Left renal cortex interstitium (tissue), 4 donors: ENCODE measurements around the gene C3orf33. TPM values are rescaled to one million over a fixed set of nuclear protein-coding genes. Genes with fewer than 3 reads are reported as not detected.
"Not testable (repeated sequence)": the region's sequence is repeated elsewhere in the genome, so short reads cannot be mapped to it uniquely, and the experiment has no call there.

Experiments used
- DNase-seq, 4 donors: peaks; one replicate each; pipeline ENCODE4 v3.0.0-alpha.2; 2013; ENCODE audit warnings: low read depth in 4 of 4, low spot score in 2 of 4, missing footprints in 1 of 4
- polyA plus RNA-seq, 4 donors: library from polyadenylated mRNA; unstranded; fragments of 120-200 nt; gene quantifications; one replicate each; pipeline ENCODE4 v1.2.1, GENCODE V29; 2013; ENCODE audit not compliant: insufficient read length in 4 of 4

Gene C3orf33, protein sequence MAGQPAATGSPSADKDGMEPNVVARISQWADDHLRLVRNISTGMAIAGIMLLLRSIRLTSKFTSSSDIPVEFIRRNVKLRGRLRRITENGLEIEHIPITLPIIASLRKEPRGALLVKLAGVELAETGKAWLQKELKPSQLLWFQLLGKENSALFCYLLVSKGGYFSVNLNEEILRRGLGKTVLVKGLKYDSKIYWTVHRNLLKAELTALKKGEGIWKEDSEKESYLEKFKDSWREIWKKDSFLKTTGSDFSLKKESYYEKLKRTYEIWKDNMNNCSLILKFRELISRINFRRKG
- polyA plus RNA-seq: 10 to 100 TPM in 2 of 4 donors, 1 to 10 TPM in 2; 9.3 to 12.6 (median 10.9) TPM

DNA sequence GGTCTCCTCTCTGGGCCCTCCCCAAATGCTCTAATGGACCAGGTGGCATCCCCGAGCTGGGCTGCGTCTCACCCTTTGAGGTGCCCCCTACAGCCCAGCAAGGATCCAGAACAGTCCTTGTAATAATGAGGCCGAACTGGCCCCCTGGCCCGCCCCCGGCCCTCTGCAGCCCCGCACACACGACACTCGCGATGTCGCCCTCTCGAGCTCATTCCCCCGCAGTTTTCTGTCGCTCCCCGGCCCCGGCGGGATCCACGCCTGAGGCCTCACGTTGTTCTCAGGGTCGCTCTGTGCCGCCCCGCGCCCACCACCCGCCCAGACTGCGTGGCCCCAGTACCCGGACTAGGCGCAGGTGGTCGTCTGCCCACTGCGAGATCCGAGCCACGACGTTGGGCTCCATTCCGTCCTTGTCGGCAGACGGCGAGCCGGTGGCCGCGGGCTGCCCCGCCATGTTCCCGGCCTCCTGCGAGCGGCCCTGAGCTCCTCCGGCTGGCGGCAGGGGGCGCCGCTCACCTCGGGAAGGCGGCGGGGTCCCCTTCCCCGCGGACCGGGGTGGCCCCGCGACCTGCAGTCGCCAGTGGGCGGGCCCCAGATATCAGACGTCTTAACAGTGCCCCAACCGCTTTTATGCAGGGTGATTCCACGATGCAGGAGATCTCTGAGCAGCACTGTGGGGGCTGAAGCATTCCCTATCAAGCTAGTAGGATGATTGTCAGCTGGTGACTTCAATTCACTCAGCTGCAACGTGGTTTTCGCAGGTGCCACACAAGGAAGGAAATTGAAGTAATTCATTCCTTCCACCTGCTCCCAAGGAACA lies at the start of gene C3orf33:
Gene C3orf33, minus strand, starts transcription at position 477 of the 817 bp plus-strand sequence. Its CDS starts 26 bp downstream, at position 451.
- DNase-seq: peak; percentile 39 to 57 (median 48)

DNA sequence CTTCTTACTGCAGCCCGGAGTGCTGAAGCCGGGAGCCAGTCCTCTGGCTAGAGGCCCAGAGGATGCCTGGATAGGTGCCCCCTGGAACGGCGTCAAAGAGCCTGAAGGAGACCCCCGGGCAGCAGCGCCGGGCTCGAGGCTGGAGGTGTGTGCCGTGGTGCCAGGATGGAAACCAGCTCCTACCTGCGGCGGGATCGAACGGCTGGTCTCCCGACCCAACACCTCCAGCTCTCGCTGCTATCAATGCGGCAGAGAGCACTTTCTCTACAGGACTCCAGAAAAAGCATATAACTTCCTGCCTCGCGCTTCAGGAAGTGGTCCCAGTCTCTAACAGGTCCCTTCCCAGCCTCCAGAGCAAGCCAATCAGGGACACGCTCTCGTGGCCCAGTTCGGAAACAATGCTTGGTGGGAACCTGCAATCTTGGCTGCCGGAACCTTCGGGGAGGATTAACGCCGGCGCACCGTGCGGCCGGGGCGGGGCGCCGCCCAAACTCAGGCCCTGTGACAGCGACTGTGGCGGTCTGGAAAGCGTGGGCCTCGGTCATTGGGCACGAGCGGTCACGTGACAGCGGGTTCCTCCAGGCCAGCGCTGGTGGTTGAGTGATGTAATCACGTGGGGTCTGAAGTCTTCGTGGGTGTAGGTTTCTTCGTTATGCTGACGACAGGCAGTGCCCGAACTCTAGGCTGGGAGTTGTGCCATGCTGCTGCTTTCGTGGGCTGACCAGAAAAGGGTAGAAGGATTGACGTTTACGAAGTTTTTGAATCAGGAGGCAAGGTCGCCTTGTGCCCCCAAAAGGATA lies 48.3 kb upstream of the C3orf33 start, which contains the start of gene SLC33A1:
Gene SLC33A1, minus strand, starts transcription at position 287 of the 800 bp plus-strand sequence. CDS start 430 bp downstream, outside the sequence.
- peak; percentile 96 to 99 (median 98) for DNase-seq

DNA sequence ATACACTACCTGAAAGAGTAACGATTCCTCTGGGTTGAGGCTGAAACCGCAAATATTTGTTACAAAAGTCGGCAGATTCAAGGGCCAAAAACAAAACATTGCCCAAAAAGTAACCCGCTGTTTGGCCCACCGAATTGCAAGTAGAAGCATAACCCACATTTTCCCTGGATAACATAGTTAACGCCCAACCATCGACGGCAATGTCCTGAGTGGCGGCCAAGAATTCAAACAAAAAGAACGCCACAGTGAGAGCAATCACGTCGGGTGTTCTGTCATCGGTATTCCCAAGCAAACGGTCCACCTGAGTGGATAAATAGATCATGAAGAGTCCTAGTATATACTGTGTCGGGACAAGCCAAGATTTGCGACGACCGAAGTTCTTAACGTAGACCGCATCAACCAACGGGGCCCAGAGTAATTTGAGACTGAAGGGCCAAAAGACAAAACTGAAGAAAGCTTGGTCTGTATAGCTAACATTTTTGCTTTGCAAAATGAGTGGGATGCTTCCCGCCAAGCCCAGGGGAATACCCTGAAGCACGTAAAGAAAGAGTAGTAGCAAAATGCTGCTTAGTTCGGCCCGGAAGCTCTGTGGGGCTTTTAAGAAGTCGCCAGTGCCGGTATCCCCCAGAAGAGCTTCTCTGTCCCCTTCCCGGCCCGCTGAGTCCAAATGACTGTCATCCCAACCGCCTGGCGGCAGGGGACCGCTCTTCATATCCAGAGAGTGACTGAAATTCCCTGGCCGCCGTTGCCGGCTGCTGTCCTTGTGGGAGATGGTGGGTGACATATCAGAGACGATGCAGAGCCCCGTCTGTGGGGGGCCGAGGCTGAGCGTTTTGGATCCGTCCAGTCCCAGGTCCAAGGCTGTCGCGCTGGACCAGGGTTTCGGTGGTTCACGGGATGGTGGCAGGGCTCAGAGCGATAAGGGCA lies 47.4 kb upstream of the C3orf33 start:
- no peak for DNase-seq

DNA sequence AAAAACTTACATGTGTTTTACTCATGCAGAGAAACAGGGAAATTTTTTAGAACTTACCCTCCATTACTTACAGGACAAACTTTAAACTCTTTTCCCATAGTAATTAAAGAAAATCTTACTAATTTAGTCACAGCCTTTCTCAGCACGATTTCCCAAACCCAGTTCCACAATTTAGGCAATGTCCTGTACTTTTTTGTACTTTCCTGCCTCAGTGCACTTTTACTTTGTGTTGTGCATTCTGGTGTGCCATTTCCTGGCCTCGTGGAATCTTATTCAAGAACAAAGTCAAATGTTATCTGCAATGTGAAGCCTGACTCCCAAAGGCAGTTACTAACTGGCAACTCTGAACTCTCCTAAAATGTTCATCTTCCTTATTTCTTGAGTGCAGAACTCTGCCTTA lies 46.3 kb upstream of the C3orf33 start:
- no peak for DNase-seq

DNA sequence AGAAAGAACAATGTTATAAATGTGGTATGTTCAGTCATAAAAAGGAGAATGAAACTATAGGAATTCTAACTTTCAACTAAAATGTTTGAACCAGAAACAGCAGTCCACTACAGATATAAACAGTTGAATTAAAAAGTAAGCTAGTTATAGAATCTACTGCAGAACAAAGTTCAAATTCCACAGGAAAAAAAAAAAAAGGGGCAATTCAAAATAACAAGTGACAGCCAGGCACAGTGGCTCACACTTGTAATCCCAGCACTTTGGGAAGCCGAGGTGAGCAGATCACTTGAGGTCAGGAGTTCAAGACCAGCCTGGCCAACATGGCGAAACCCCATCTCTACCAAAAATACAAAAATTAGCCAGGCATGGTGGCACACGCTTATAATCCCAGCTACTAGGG lies 43.3 kb upstream of the C3orf33 start:
- not testable (repeated sequence) for DNase-seq

DNA sequence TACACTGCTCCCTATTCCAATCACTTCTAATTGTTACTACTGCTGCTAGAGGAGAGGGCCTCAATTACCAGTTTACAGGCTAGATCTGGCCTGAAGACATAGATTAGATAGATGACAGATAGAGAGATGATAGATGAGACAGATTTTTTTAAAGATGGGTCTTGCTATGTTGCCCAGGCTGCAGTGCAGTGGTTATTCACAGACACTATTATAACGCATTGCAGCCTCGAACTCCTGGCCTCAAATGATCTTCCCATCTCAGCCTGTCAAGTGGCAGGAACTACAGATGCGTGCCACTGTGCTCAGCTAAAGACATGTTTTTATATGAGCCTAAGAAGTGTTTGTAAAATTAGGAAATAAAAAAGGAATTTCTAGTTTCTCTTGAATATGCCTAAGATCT lies 41.9 kb upstream of the C3orf33 start:
- DNase-seq: no peak

DNA sequence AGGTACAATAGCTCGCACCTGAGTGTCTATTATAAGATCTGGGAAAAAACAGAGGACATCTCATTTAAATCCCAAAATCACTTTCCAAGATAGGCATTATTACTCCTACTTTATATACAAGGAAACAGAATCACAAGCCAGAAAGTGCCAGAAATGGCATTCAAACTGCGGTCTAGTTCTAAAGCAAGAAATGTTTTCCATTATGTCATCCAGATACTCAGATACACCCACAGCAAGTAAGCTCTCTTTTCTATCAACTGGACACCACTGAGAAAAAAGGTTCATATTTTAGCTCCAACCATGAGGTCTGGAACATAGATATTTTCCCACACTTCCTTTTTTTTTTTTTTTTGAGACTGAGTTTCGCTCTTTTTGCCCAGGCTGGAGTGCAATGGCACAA lies 40.0 kb upstream of the C3orf33 start:
- no peak for DNase-seq

DNA sequence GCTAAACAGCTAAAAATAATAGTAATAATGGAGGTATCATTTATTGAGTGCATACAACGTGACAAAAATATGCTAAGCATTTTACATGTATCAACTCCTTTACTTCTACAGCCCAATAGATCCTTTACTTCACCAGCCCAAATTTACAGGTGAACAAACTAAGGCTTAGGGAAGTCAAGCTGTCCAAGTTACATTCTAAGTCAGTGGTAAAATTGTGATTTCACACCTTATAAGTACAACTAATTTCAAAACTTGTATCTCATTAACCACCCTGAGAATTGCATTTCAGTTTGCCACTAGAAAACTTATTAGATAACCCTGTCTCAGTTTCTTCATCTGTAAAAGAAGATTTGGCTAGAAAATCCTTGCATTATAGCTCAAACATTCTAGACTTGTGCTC lies 37.5 kb upstream of the C3orf33 start:
- DNase-seq: no peak

DNA sequence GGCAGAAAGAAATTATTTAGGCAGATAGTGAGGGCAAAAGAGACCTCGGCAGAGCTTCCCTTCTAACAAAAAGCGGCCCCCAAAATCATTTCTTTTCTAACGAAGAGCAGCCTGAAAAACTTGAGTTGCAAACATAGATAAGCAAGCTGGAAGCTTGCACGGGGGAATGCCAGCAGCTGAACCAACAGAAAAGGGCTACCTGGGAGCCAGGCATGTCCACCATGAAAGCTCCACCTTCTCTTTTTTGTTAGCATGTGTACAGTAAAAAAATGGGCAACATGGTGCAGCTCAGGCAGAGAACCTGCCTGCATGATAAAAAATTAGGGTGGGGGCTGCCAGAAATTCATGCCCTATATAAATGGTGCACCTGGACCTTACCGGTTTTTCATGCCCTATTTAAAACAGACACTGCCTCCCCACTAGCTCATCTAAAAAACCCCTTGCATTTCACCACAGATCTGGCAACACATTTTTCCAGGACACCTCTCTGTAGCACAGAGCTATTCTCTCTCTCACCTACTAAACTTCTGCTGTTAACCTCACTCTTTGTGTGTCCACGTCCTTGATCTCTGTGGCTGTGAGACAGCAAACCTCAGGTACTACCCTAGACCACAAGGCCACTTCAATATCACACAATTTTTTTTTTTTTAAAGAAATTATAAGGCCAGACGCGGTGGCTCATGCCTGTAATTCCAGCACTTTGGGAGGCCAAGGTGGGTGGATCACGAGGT lies 29.4 kb upstream of the C3orf33 start:
- DNase-seq: no peak

DNA sequence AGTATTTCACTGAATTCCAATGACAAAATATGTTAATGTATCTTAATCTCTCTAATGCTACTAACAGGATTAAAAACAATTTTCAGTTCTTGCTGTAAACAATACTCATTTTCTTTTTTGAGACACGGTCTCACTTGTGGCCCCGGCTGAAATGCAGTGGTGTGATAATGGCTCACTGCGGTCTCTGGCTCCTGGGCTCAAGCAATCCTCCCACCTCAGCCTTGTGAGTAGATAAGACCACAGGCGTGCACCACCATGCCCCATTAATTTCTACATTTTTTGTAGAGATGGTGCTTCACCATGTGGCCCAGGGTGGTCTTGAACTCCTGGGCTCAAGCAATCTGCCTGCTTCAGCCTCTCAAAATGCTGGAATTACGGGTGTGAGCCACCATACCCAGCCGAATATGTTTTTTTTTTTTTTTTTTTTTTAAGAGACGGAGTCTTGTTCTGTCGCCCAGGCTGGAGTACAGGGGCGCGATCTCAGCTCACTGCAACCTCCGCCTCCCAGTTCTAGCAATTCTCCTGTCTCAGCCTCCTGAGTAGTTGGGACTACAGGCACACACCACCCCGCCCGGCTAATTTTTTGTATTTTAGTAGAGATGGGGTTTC lies 22.5 kb upstream of the C3orf33 start:
- DNase-seq: not testable (repeated sequence)

DNA sequence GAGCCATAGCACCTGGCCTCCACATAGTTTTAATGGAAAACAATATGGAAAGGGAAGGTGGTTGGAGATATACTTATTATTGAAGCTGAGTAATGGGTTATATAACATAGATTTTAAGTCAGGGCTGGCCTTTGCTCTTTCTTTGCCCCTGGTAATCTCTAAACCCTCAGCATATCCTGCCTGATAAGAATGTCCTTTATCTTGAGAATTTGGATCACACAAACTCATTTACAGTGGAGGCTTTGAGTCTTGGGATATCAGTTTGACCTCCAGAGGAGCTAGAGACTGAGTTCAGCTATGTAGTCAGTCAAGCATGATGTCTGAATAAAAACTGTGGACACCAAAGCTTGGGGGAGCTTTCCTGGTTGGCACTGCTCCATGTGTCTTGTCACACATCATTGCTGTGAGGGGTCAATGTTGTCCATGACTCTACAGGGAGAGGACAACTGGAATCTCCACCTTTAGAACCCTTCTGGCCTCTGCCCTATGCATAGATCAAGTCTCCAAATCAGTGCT lies 9.0 kb upstream of the C3orf33 start:
- no peak for DNase-seq

DNA sequence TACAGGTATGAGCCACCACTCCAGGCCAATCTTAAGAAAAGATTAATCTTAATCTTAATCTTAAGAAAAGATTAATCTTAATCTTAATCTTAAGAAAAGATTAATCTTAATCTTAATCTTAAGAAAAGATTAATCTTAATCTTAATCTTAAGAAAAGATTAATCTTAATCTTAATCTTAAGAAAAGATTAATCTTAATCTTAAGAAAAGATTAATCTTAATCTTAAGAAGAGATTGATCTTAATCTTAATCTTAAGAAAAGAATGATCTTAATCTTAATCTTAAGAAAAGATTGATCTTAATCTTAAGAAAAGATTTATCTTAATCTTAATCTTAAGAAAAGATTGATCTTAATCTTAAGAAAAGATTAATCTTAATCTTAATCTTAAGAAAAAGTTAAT lies 7.1 kb upstream of the C3orf33 start:
- not testable (repeated sequence) for DNase-seq

DNA sequence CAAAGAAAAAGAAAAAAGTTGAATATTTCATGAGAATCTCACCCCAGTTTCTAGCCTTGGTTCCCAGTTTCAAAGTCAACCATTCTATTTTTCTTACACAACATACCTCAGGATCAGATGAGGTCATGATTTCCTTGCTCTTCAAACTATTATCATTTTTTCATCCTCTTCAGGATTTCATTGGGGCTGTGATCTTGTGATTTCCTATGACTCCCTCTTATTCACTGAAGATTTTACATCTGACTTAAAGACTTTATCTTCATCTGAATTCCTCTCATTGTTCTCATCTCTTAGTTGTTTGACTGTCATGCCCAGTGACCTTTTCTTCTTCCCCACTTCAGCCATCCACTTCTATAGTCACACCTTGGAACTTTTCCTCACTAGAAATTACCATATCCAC lies 3.1 kb upstream of the C3orf33 start:
- DNase-seq: no peak

DNA sequence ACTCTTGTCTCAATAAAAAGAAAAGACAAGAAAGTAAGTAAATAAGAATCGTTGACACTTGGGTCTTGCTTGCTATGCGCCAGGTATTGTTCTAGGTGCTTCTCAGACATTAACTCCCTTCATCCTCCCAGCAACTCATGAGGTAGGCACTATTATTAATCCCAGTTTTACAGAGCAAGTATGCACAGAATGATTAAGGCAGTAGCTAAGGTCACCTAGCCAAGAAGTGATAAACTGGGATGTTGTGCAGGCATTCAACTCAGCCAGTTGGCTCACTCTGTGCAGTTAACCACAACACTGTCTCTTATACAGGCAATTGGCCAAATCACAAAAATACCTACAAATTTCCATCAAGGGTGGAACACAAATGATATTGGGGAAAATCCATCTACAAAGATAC lies 1.7 kb upstream of the C3orf33 start:
- DNase-seq: no peak

DNA sequence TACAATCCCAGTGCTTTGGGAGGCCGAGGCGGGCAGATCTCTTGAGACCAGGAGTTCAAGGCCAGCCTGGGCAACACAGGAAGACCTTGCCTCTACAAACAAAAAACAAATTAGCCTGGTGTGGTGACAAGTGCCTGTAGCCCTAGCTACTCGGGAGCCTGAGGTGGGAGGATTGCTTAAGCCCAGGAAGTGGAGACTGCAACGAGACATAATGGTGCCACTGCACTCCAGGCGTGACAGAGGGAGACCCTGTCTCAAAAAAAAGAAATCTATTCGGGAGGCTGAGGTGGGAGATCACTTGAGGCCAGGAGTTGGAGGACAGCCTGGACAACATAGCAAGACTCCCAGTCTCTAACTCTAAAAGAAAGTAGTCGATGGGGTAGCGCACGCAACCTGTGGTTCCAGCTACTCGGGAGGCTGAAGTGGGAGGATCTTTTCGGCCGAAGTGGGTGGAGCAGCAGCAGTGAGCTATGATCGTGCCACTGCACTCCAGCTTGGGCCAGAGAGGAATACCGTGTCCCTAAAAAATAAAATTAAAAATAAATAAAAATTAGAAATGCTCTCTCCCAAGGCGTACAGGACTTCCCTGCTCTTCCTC lies 775 bp downstream of the C3orf33 start:
- no peak for DNase-seq

DNA sequence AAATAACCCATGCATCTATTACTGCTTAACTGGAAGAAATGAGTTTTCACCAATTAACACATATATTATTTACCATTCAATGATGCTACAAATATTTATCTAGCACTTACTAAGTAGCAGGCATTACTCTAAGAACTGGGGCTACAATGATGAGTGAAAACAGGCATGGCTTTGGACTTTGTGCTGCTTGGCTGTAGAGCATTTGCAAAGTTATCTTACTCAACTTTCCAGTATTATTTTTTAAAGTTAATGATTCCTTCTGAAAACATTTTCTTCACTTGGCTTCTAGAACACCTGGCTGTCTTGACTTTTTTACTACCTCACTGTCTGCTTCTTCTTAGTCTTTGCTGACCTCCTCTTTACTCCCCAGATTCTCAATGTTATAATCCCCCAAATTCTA lies 1.8 kb downstream of the C3orf33 start:
- no peak for DNase-seq

DNA sequence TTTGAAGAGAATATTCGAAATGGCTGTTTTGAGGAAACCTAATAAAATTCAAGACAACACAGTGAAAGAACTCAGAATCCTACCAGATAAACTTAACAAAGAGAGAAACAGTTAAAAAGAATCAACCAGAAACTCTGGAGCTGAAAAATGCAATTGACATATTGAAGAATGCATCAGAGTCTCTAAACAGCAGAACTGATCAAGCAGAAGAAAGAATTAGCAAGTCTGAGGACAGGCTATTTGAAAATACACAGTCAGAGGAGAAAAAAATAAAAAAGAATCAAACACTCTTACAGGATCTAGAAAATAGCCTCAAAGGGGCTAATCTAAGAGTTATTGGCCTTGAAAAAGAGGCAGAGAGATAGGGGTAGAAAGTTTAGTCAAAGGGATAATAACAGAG lies 13.5 kb downstream of the C3orf33 start:
- DNase-seq: no peak

DNA sequence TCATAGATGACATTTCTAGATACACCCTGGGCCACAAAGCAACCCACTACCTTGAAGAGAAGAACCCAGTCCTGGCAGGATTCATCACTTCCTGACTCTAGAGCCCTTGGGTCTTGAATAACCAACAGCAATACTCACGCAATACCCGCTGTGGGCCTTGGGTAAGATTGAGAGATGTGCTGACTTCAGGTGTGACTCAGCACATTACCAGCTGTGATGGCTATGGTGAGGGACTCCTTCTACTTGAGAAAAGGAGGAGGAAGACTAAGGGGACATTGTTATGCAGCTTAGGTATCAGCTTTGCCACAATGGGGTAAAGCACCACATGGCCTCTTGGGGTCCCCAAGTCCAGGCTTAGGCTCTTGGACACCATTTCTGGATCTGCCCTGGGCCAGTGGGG lies 14.9 kb downstream of the C3orf33 start:
- DNase-seq: no peak
